Measurements from ENCODE around the gene ODC1.

The ODC1 gene

DNA sequence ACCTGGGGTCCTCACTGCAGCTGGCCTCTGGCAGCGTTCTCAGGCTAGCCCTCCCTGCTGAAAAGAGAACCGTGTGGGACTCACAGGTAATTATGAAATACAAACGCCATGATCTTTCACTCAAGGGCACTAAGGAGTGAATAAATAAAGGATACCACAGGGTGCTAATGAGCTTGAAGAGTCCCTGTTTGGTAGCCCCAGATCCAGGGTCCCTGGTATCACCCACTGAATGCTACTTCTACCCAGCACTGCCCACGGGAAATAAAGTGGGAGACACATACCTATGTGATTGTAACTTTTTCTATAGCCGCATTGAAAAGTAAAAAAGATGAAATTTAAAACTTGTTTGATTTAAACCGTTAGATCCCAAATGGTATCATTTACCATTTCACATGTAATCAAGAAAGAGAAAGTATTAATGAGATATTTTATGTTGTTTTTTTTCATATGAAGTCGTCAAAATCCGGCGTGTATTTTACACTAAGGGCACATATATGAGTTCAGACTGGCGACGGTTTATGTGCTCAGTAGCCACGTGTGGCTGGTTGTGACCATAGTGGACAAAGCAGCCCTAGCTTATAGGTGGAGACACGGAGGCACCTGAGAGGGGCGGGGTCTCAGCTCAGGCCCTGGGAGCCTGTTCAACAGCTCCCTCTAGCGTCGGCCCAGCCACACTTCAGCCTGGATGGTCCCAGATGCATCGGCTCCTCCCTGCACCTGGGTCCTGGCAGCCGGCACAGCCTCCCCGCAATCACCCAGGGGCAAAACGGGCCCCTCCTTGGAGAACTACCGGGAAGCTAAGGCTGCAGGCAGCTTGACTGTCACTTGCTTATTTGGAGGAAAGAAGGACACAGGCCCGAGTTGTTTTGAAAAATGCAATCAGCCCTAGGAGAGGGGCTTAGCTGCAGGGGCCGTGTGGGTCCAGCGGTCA lies 39.2 kb downstream of the ODC1 start:
- H3K36me3 ChIP-seq (ENCODE audit: insufficient read depth, low read length), result no peaks in the 10 kb centered on the region
- no peak overlapping the region for H3K27ac ChIP-seq (ENCODE audit: low read depth, low read length)
- no peaks in the 10 kb centered on the region for H3K9me3 ChIP-seq (ENCODE audit: low read length)
- no peak overlapping the region for H3K4me3 ChIP-seq (ENCODE audit: low read depth in 1 of 2, low read length in 2 of 2)
- peaks cover 90% of the 10 kb centered on the region for H3K4me1 ChIP-seq (ENCODE audit: insufficient read depth, low read length)
- peak overlapping the region; percentile 6 for H3K9ac ChIP-seq (ENCODE audit: low read length)
- H3K27me3 ChIP-seq (ENCODE audit: control insufficient read depth in 1 of 2, insufficient read depth in 2 of 2, low read length in 2 of 2), result no peaks in the 10 kb centered on the region

DNA sequence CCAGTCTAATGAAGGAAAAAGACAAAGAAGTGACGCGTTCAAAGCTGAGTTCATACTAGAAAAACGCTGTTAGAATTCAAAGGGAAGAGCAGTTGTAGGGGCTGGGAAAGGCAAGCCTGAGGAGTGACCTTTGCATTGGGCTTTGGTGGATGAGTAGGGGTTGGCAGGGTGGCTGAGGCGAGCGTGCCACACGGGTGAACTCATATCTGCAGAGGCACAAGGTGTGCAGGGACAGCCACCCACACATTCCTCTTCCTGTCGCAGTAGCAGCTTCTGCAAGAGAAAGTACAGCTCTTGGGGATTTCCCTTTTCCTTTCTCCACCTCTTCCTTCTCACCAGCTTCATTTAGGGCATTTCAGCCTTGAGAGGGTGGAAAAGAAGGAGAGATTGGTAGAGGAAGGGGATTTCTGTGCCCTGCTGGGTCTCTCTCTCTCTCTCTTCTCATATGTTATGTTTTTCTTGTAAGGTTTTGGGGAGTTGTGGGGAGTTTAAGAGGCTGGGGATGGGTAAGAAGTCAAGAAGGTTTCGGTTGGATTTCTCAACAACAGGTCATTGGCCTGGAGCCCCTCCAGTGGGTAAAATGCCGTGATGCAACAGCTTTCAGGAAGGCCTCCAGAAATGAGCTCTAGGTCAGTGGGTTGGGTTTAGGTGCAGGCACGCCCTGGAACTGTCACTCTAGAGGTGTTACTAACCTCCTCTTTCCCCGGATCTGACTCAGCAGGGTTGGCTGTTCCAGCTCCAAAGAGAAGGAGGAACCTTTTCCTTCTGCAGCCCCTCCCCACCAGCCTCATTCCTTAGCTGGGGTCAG lies 40.1 kb downstream of the ODC1 start:
- Histone ChIP-seq H3K9ac (ENCODE audit: low read length) (no peak overlapping the region), H3K4me3 (ENCODE audit: low read depth in 1 of 2, low read length in 2 of 2) (no peak overlapping the region)

GRCh38 chr2:10407432-10407831 lies 40.7 kb downstream of the ODC1 start:
- Histone ChIP-seq H3K9me3 (ENCODE audit: low read length) (no peaks in the 10 kb centered on the region), H3K36me3 (ENCODE audit: insufficient read depth, low read length) (no peaks in the 10 kb centered on the region), H3K27me3 (ENCODE audit: control insufficient read depth in 1 of 2, insufficient read depth in 2 of 2, low read length in 2 of 2) (no peaks in the 10 kb centered on the region), H3K4me3 (ENCODE audit: low read depth in 1 of 2, low read length in 2 of 2) (no peak overlapping the region), H3K27ac (ENCODE audit: low read depth, low read length) (no peak overlapping the region), H3K4me1 (ENCODE audit: insufficient read depth, low read length) (peaks cover 86% of the 10 kb centered on the region), H3K9ac (ENCODE audit: low read length) (no peak overlapping the region)

More for the DNA sequence above, 40.1 kb downstream of the ODC1 start:
- Histone ChIP-seq H3K9me3 (ENCODE audit: low read length) (no peaks in the 10 kb centered on the region), H3K36me3 (ENCODE audit: insufficient read depth, low read length) (no peaks in the 10 kb centered on the region), H3K27ac (ENCODE audit: low read depth, low read length) (no peak overlapping the region), H3K4me1 (ENCODE audit: insufficient read depth, low read length) (peaks cover 87% of the 10 kb centered on the region), H3K27me3 (ENCODE audit: control insufficient read depth in 1 of 2, insufficient read depth in 2 of 2, low read length in 2 of 2) (no peaks in the 10 kb centered on the region)

GRCh38 chr2:10406491-10407188 lies 41.5 kb downstream of the ODC1 start:
- Histone ChIP-seq H3K9me3 (ENCODE audit: low read length) (no peaks in the 10 kb centered on the region), H3K27me3 (ENCODE audit: control insufficient read depth in 1 of 2, insufficient read depth in 2 of 2, low read length in 2 of 2) (no peaks in the 10 kb centered on the region), H3K9ac (ENCODE audit: low read length) (peak overlapping the region; percentile 29), H3K4me3 (ENCODE audit: low read depth in 1 of 2, low read length in 2 of 2) (no peak overlapping the region), H3K4me1 (ENCODE audit: insufficient read depth, low read length) (peaks cover 87% of the 10 kb centered on the region), H3K27ac (ENCODE audit: low read depth, low read length) (no peak overlapping the region), H3K36me3 (ENCODE audit: insufficient read depth, low read length) (no peaks in the 10 kb centered on the region)

GRCh38 chr2:10406016-10406415 lies 42.1 kb downstream of the ODC1 start:
- H3K27me3 ChIP-seq (ENCODE audit: control insufficient read depth in 1 of 2, insufficient read depth in 2 of 2, low read length in 2 of 2), result no peaks in the 10 kb centered on the region
- H3K9ac ChIP-seq (ENCODE audit: low read length), result peak overlapping the region; percentile 29
- no peak overlapping the region for H3K4me3 ChIP-seq (ENCODE audit: low read depth in 1 of 2, low read length in 2 of 2)
- no peaks in the 10 kb centered on the region for H3K36me3 ChIP-seq (ENCODE audit: insufficient read depth, low read length)
- H3K27ac ChIP-seq (ENCODE audit: low read depth, low read length), result no peak overlapping the region
- no peaks in the 10 kb centered on the region for H3K9me3 ChIP-seq (ENCODE audit: low read length)
- H3K4me1 ChIP-seq (ENCODE audit: insufficient read depth, low read length), result peaks cover 86% of the 10 kb centered on the region

DNA sequence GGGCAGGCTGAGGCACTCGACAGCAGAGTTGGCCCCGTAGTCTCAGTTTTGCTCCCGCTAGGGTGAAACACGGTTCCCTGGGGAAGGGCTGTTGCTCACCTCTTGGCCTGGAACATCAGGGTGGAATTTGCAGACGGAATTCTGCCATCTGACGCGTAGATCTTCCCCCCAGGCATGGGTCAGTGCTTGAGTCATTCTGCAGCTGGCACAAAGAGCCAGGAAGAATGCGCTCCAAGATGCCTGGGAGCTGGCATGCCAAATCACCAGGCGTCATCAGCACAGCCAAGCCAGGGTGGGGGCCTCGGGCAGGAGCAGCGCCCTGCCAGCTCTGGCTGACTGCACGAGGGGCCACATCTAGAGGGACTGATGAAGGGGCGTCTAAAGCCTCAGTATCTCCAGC lies 42.7 kb downstream of the ODC1 start:
- Histone ChIP-seq H3K4me3 (ENCODE audit: low read depth in 1 of 2, low read length in 2 of 2) (peak overlapping the region; percentile 4 to 21), H3K36me3 (ENCODE audit: insufficient read depth, low read length) (no peaks in the 10 kb centered on the region), H3K4me1 (ENCODE audit: insufficient read depth, low read length) (peaks cover 85% of the 10 kb centered on the region), H3K27ac (ENCODE audit: low read depth, low read length) (peak overlapping the region; percentile 91), H3K9ac (ENCODE audit: low read length) (peak overlapping the region; percentile 29), H3K27me3 (ENCODE audit: control insufficient read depth in 1 of 2, insufficient read depth in 2 of 2, low read length in 2 of 2) (no peaks in the 10 kb centered on the region), H3K9me3 (ENCODE audit: low read length) (no peaks in the 10 kb centered on the region)

- Histone ChIP-seq H3K4me1 (ENCODE audit: insufficient read depth, low read length) (peaks cover 84% of the 10 kb centered on the region), H3K27me3 (ENCODE audit: control insufficient read depth in 1 of 2, insufficient read depth in 2 of 2, low read length in 2 of 2) (no peaks in the 10 kb centered on the region), H3K36me3 (ENCODE audit: insufficient read depth, low read length) (no peaks in the 10 kb centered on the region), H3K9ac (ENCODE audit: low read length) (peak overlapping the region; percentile 18), H3K4me3 (ENCODE audit: low read depth in 1 of 2, low read length in 2 of 2) (peak overlapping the region; percentile 4 to 21), H3K9me3 (ENCODE audit: low read length) (no peaks in the 10 kb centered on the region), H3K27ac (ENCODE audit: low read depth, low read length) (peak overlapping the region; percentile 91)
Measured at GRCh38 chr2:10404324-10405143, 43.6 kb downstream of the ODC1 start.

- H3K4me3 ChIP-seq (ENCODE audit: low read depth in 1 of 2, low read length in 2 of 2), result no peak overlapping the region
- no peaks in the 10 kb centered on the region for H3K27me3 ChIP-seq (ENCODE audit: control insufficient read depth in 1 of 2, insufficient read depth in 2 of 2, low read length in 2 of 2)
- no peak overlapping the region for H3K9ac ChIP-seq (ENCODE audit: low read length)
- peak overlapping the region; percentile 25 for H3K27ac ChIP-seq (ENCODE audit: low read depth, low read length)
- H3K9me3 ChIP-seq (ENCODE audit: low read length), result no peaks in the 10 kb centered on the region
- peaks cover 66% of the 10 kb centered on the region for H3K4me1 ChIP-seq (ENCODE audit: insufficient read depth, low read length)
- H3K36me3 ChIP-seq (ENCODE audit: insufficient read depth, low read length), result no peaks in the 10 kb centered on the region
Measured at GRCh38 chr2:10402653-10403215, 45.4 kb downstream of the ODC1 start.

DNA sequence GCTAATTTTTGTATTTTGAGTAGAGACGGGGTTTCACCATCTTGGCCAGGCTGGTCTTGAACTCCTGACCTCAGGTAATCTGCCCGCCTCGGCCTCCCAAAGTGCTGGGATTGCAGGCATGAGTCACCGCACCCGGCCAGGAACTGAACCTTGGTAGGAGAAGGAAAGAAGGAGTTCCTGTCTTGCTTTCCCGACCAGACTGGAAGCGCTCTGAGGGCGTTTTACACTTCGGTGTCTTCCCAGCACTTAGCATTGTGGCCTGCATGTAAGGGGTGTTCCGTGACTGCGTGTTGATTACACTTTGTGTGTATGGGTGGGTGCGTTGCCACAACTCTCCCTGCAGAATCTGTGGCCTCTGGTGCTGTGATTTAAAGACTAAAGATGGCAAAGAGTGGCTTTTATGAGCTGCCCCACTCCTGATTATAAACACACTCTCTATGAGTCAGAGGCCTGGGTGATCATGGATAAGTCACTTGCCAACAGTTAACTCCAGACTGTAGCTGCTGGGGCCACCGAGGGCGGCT lies 46.0 kb downstream of the ODC1 start:
- Histone ChIP-seq H3K9me3 (ENCODE audit: low read length) (no peaks in the 10 kb centered on the region), H3K27ac (ENCODE audit: low read depth, low read length) (peak overlapping the region; percentile 25), H3K9ac (ENCODE audit: low read length) (no peak overlapping the region), H3K27me3 (ENCODE audit: control insufficient read depth in 1 of 2, insufficient read depth in 2 of 2, low read length in 2 of 2) (no peaks in the 10 kb centered on the region), H3K4me1 (ENCODE audit: insufficient read depth, low read length) (peaks cover 60% of the 10 kb centered on the region), H3K36me3 (ENCODE audit: insufficient read depth, low read length) (no peaks in the 10 kb centered on the region), H3K4me3 (ENCODE audit: low read depth in 1 of 2, low read length in 2 of 2) (no peak overlapping the region)
